Heart left ventricle (tissue), 16 donors: ENCODE data around the gene XIRP2. TPM values are rescaled to one million over a fixed set of nuclear protein-coding genes. Genes with fewer than 3 reads are reported as not detected.

Experiments
- ATAC-seq, 4 donors: fragments of 200-7000 bp; cut with Tn5 transposase; one replicate each; pipeline ENCODE4 v1.9.1; 2020 to 2022; ENCODE audit warnings: moderate library complexity in 4 of 4, mild to moderate bottlenecking in 3 of 4, moderate number of reproducible peaks in 1 of 4
- DNase-seq, 5 donors: peaks; one replicate each; pipeline ENCODE4 v3.0.0-alpha.2; 2020
- H3K27ac ChIP-seq, 12 donors: fragments of 200-600 bp; sonication (generic) in 4 of 12; one replicate each; pipeline versions ENCODE4 v1.5.0 to v1.8.0; 2016 to 2022; ENCODE audit warnings: mild to moderate bottlenecking in 2 of 12
- H3K27me3 ChIP-seq, 9 donors: fragments of 200-600 bp; sonication (generic) in 2 of 9; one replicate each; pipeline versions ENCODE4 v1.5.1 to v1.8.0; 2016 to 2022; ENCODE audit warnings: mild to moderate bottlenecking in 3 of 9
- H3K36me3 ChIP-seq, 9 donors: fragments of 200-600 bp; sonication (generic) in 2 of 9; one replicate each; pipeline versions ENCODE4 v1.5.0 to v1.8.0; 2018 to 2022; ENCODE audit warnings: mild to moderate bottlenecking in 2 of 9
- H3K4me1 ChIP-seq, 12 donors: fragments of 200-600 bp; sonication (generic) in 4 of 12; one replicate each; pipeline versions ENCODE4 v1.5.0 to v1.8.0; 2016 to 2022; ENCODE audit warnings: mild to moderate bottlenecking in 3 of 12
- H3K4me3 ChIP-seq, 12 donors: fragments of 200-600 bp; sonication (generic) in 4 of 12; one replicate each; pipeline versions ENCODE4 v1.5.0 to v1.8.0; 2017 to 2022; ENCODE audit warnings: mild to moderate bottlenecking in 9 of 12, moderate library complexity in 4 of 12
- H3K9me3 ChIP-seq, 12 donors: fragments of 200-600 bp; sonication (generic) in 4 of 12; one replicate each; pipeline versions ENCODE4 v1.5.0 to v1.8.0; 2016 to 2022; ENCODE audit warnings: mild to moderate bottlenecking in 1 of 12
- POLR2A ChIP-seq, 2 donors: fragments of 450-650 bp; IDR thresholded peaks; one replicate each; pipeline ENCODE4 v1.6.1; 2017; ENCODE audit warnings: antibody characterized with exemption in 2 of 2, mild to moderate bottlenecking in 2 of 2, moderate library complexity in 2 of 2
- WGBS, 4 donors: extraction: QIAGEN DNeasy Blood & Tissue Kit in 2 of 4; methylation state at CpG; one replicate each; pipeline versions ENCODE4 v1.1.5 to v1.1.7; 2013 to 2018; 5-methylcytosine and 5-hydroxymethylcytosine counted together
- intact Hi-C, 10 donors: fragments of 100-400 bp; cut with DNase I; formaldehyde crosslinking; loops; one replicate each; pipeline versions ENCODE4 v1.11.1 to v1.14.2; 2022
- polyA plus RNA-seq, 2 donors: library from polyadenylated mRNA; stranded (reverse); fragments of 200-250 nt; gene quantifications; one replicate each; pipeline ENCODE4 v1.2.3, GENCODE V29; 2013
- total RNA-seq, 9 donors: library from RNA; depleted of rRNA in 2 of 9; stranded (reverse); fragments of >200 nt in 2 of 9; fragmentation: NEBNext Ultra II Directional in 3 of 9; extraction: Animal tissue kit (Norgen Biotek cat#: 25700) in 3 of 9; gene quantifications; one replicate each; pipeline versions ENCODE4 v1.1.0 to v1.2.4, GENCODE V29; 2016 to 2023
- TF ChIP-seq, protein P1 (sequence below), 12 donors: fragments of 200-600 bp; sonication (generic) in 4 of 12; IDR thresholded peaks; one replicate each; pipeline versions ENCODE4 v1.5.0 to v1.8.0; 2018 to 2022; ENCODE audit warnings: antibody characterized with exemption in 12 of 12, mild to moderate bottlenecking in 5 of 12
- donor health status: ischemic (EF 13 %, LVEDD 7.1; RV severe dilation, severe dysfunction).
- donor health status: healthy with polysubstance abuse.
- donor health status: DM: no; HTN: yes; CAD: no.
- donor health status: DM: no; HTN: no; CAD: no.
- donor health status: ischemic (EF 25% LVEDD 6.9; RV normal size, moderate dysfunction).
- donor health status: ischemic (EF 25% LVEDD 5.7; RV mildly dilated, moderate dysfunction).
- donor health status: healthy.
- donor health status: DM: yes; HTN: yes; CAD: no.
- donor health status: ischemic (EF 35%, LVEDD 5.7; RV mildly dilated, moderate dysfunction).
- donor health status: nonischemic (EF 11% LVEDD 7.7; RV severe dilation, severe dysfunction).
- donor health status: DM: yes; HTN: yes; CAD: no.
- donor health status: PGD.
- donor health status: ischemic (EF 29% LVEDD 5.4; RV normal size, mild dysfunction).
- donor health status: nonischemic (EF 23%, LVEDD 6.1; RV moderate dilation, normal function).

Gene XIRP2
- total and polyA plus RNA-seq, 11 donors = 227 to 2,395 (median 626) TPM

- WGBS, 4 donors = 65 to 73% (median 66%) methylated on average over 3 of the region's 3 CpGs
- TF ChIP-seq, protein P1, sequence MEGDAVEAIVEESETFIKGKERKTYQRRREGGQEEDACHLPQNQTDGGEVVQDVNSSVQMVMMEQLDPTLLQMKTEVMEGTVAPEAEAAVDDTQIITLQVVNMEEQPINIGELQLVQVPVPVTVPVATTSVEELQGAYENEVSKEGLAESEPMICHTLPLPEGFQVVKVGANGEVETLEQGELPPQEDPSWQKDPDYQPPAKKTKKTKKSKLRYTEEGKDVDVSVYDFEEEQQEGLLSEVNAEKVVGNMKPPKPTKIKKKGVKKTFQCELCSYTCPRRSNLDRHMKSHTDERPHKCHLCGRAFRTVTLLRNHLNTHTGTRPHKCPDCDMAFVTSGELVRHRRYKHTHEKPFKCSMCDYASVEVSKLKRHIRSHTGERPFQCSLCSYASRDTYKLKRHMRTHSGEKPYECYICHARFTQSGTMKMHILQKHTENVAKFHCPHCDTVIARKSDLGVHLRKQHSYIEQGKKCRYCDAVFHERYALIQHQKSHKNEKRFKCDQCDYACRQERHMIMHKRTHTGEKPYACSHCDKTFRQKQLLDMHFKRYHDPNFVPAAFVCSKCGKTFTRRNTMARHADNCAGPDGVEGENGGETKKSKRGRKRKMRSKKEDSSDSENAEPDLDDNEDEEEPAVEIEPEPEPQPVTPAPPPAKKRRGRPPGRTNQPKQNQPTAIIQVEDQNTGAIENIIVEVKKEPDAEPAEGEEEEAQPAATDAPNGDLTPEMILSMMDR (IDR thresholded peaks at IDR 0.05) = no peak
- no peak for TF ChIP-seq POLR2A (IDR thresholded peaks at IDR 0.05)
- H3K27me3 ChIP-seq = no peaks in the 10 kb centered on the region
- H3K9me3 ChIP-seq = peaks cover 0 to 12% (median 0%) of the 10 kb centered on the region in 12 donors
- H3K27ac ChIP-seq = no peak overlapping the region
- H3K36me3 ChIP-seq = no peaks in the 10 kb centered on the region
- intact Hi-C loops = no loop called here
- no peak for DNase-seq
- ATAC-seq = no peak
- H3K4me3 ChIP-seq = no peak overlapping the region
- no peaks in the 10 kb centered on the region for H3K4me1 ChIP-seq
Measured at GRCh38 chr2:167271932-167272331, 383.7 kb downstream of the XIRP2 start.

DNA sequence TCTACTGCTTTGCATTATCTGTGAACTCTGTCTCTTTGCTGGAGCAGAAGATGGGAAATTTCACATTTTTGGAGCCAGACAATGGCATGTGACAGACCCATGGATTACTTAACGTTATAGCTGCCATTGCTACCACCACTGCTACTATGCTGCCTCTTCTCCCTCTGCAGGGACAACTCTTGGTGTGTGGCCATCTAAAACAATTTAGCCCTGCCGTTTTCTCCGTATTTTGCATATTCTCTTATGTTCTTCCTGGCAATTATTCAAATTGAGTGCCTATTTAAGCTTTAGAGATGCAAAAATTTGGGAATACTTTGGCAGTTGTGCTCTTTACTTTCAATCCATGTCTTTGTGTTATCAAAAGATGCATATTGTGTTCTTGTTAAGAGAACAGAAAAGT is 386.8 kb downstream of the XIRP2 start:
- Histone ChIP-seq H3K27ac (no peak overlapping the region), H3K9me3 (peaks cover 0 to 5% (median 0%) of the 10 kb centered on the region in 12 donors), H3K4me1 (no peaks in the 10 kb centered on the region), H3K4me3 (no peak overlapping the region), H3K27me3 (no peaks in the 10 kb centered on the region), H3K36me3 (no peaks in the 10 kb centered on the region)
- WGBS, 4 donors = 23 to 36% (median 32%) methylated on average over 3 of the region's 3 CpGs
- ATAC-seq = no peak
- DNase-seq = no peak
- intact Hi-C loops = no loop called here
- TF ChIP-seq, protein P1 (IDR thresholded peaks at IDR 0.05) = no peak
- TF ChIP-seq POLR2A (IDR thresholded peaks at IDR 0.05) = no peak

DNA sequence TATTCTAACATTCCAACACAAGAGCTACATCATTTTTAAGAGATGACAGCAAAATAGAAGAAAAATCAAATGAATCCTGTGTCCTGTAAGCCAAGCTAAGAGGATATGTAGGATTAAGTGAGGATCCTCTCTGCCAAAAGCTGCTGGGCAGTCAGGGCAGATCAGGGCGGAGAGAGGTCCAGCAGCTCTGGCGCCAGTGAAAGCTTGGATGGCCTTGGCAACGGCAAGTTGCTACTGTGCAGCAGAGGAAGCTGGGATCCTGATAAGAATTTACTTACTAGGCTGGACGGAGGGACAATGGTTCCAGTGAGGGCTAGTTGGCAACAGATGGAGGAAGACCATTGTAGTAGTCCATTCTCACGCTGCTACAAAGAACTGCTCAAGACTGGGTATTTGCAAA is 391.5 kb downstream of the XIRP2 start:
- DNase-seq (no peak), ATAC-seq (no peak)
- Histone ChIP-seq H3K4me1 (no peaks in the 10 kb centered on the region), H3K27me3 (peaks cover 0 to 4% (median 0%) of the 10 kb centered on the region in 9 donors), H3K27ac (no peak overlapping the region), H3K36me3 (no peaks in the 10 kb centered on the region), H3K9me3 (peaks cover 0 to 5% (median 0%) of the 10 kb centered on the region in 12 donors), H3K4me3 (no peak overlapping the region)
- TF ChIP-seq, protein P1 (IDR thresholded peaks at IDR 0.05) = no peak
- TF ChIP-seq POLR2A (IDR thresholded peaks at IDR 0.05) = no peak
- WGBS, 4 donors = 46 to 77% (median 70%) methylated on average over 5 of the region's 5 CpGs
- intact Hi-C loops = no loop called here

- intact Hi-C loops = no loop called here
- TF ChIP-seq, protein P1 (IDR thresholded peaks at IDR 0.05) = no peak
- no peak for TF ChIP-seq POLR2A (IDR thresholded peaks at IDR 0.05)
- peaks cover 0 to 4% (median 0%) of the 10 kb centered on the region in 12 donors for H3K4me1 ChIP-seq
- ATAC-seq (no peak), DNase-seq (no peak)
- no peak overlapping the region for H3K27ac ChIP-seq
- H3K9me3 ChIP-seq = no peaks in the 10 kb centered on the region
- no peak overlapping the region for H3K4me3 ChIP-seq
- no peaks in the 10 kb centered on the region for H3K36me3 ChIP-seq
- H3K27me3 ChIP-seq = peaks cover 0 to 14% (median 0%) of the 10 kb centered on the region in 9 donors
- WGBS, 4 donors = 84 to 90% (median 87%) methylated on average over 3 of the region's 3 CpGs
Measured at GRCh38 chr2:167287212-167287611, 398.9 kb downstream of the XIRP2 start.
